ENCODE results near the gene SNAPC2.
"Not testable (repeated sequence)": the region's sequence is repeated elsewhere in the genome, so short reads cannot be mapped to it uniquely, and the experiment has no call there.

The SNAPC2 gene

GRCh38 chr19:7908742-7909461 lies 11.2 kb upstream of the SNAPC2 start:
- DNase-seq (ENCODE audit: low spot score), result no peak

- no peak for DNase-seq (ENCODE audit: low spot score)
Measured at GRCh38 chr19:7909471-7910067, 10.6 kb upstream of the SNAPC2 start.

GRCh38 chr19:7910321-7911161 lies 9.6 kb upstream of the SNAPC2 start:
- no peak for DNase-seq (ENCODE audit: low spot score)

- no peak for DNase-seq (ENCODE audit: low spot score)
Measured at GRCh38 chr19:7911508-7912143, 8.5 kb upstream of the SNAPC2 start.

DNA sequence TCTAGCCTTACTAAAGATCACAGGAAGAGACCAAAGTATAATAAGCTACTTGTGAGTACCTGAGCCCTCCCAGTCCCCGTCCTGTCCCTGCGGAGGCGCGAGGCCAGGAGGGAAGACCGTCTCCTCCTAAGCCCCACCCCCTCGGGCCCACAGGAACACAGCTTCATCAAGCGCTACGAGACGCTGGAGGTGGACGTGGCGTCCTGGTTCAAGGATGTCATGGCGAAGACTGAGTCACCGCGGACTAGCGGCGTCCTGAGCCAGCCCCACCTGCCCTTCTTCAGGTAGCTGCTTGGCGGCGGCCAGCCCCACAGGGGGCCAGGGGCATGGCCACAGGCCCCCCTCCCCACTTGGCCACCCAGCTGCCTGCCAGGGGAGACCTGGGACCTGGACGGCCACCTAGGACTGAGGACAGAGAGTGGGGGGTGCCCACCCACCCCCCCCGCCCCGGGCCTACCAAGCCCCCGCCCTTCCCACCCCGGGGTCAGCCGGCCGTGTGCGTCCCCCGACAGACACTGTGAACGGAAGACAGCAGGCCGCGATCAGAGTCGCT lies 7.9 kb upstream of the SNAPC2 start:
- no peak for DNase-seq (ENCODE audit: low spot score)

- DNase-seq (ENCODE audit: low spot score), result no peak
Measured at GRCh38 chr19:7912697-7913564, 7.2 kb upstream of the SNAPC2 start.

- no peak for DNase-seq (ENCODE audit: low spot score)
Measured at GRCh38 chr19:7913652-7914051, 6.5 kb upstream of the SNAPC2 start.

DNA sequence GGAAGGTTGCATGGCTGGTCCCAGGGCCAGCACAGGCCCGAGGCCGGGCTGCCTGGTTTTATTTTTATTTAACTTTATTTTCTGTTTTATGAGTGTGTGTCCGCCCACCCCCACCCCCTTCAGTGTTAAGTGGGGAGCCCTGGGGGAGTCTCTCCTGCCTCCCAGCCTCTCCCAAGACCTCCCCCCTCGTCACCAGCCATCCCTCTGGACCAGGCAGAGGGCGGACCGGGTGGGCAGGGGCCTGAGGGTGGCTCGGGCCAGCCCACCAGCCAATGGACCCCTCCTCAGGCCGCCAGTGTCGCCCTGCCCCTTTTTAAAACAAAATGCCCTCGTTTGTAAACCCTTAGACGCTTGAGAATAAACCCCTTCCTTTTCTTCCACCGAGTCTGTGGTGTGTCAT lies 6.0 kb upstream of the SNAPC2 start:
- DNase-seq (ENCODE audit: low spot score), result no peak

- no peak for DNase-seq (ENCODE audit: low spot score)
Measured at GRCh38 chr19:7914598-7915045, 5.5 kb upstream of the SNAPC2 start, which contains the start of gene TGFBR3L. Gene TGFBR3L, plus strand, starts transcription at chr19:7914830.

DNA sequence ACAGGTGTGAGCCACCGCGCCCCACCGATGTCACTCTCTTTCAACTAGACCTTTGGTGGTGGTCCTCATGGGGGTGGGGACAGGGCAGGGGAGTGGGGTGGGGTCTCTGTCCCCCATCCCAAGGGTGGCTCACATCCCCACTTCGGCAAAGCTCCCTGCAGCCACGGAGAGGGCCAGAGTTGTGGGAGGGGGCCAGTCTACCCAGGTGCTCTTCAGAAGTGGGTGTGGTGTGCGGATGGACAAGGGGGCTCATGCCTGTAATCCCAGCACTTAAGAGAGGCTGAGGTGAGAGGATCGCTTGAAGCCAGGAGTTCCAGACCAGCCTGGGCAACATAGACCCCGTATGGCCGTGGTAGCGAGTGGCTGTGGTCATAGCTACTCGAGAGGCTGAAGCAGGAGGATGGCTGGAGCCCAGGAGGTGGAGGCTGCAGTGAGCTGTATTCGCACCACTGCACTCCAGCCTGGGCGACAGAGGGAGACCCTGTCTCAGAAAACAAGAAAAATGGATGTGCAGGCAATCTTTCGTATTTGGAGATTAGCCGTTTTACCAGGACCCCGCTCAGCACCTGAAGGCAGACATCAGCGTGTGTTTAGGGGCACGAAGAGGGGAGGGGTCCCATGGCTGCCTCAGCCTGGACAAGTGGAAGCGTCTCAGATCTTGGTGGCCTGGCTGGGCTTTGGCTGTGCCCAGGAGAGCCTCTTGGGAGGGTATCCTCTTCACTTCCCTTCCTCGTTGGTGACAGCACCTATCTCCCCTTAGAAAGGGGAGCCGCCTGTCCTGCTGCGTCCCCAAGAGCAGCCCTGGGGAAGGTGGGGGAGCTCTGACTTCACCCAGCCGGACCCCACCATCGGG lies 4.7 kb upstream of the SNAPC2 start:
- DNase-seq (ENCODE audit: low spot score), result no peak

GRCh38 chr19:7916103-7916954 lies 3.8 kb upstream of the SNAPC2 start:
- peak; percentile 53 for DNase-seq (ENCODE audit: low spot score)

GRCh38 chr19:7916955-7917266 lies 3.2 kb upstream of the SNAPC2 start:
- DNase-seq (ENCODE audit: low spot score), result no peak

GRCh38 chr19:7917267-7918061 lies 2.7 kb upstream of the SNAPC2 start:
- DNase-seq (ENCODE audit: low spot score), result no peak

DNA sequence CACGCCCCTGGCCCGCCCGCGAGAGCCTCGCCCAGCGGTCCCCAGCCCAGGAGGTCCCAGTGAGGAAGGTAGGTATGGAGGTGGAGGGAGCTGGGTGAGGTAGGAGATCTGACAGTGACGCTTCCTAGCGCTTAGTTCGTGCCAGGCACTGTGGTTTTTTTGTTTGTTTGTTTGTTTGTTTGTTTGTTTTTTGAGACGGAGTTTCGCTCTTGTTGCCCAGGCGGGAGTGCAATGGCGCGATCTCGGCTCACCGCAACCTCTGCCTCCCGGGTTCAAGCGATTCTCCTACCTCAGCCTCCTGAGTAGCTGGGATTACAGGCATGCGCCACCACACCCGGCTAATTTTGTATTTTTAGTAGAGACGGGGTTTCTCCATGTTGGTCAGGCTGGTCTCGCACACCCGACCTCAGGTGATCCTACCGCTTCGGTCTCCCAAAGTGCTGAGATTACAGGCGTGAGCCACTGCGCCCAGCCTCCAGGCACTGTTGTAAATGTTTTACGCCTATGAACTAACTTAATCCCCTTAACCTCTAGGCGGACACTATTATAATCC lies 2.0 kb upstream of the SNAPC2 start:
- DNase-seq (ENCODE audit: low spot score), result not testable (repeated sequence)

- no peak for DNase-seq (ENCODE audit: low spot score)
Measured at GRCh38 chr19:7918615-7919421, 1.3 kb upstream of the SNAPC2 start.

DNA sequence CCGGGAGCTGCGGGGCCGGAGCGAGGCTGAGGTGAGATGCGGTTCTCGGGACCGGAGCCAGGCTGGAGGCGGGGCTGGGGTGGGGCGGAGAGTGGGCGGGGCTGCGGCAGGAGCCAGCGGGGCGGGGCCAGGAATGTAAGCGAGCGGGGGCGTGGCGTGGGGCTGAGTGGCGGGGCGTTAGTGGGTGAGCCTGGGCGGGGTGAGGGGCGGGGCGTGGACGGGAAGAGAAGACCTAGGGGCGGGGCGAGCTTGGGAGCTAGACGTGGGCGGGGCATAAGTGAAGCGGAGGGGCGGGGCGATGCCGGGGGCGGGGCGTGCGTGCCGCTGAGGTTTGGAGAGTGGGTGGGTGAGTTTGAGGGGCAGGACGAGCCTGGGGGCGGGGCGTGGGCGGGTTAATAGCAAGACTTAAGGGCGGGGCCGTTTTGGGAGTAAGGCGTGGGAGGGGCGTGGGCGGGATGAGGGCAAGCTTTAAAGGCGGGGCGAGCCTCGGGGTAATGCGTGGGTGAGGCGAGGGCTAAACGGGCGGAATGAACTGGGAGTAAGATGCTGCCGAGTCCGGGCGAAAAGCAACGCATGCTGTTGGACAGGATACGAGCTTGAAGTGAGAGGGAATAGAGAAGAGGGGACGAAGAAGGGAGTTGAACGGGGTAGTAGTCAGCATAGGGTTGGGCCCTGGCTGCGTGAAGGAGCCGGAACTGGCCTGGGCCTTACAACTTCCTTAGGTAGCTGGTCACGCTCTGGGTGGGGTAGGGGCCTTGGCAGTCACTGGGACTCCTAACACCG lies 572 bp downstream of the SNAPC2 start:
- DNase-seq (ENCODE audit: low spot score), result peak; percentile 95
